PFSK-1 (cell line): ENCODE results near the gene IQCE.

Experiments used
- FOXP2 ChIP-seq: optimal IDR thresholded peaks from 2 replicates; pipeline ENCODE3; 2011; ENCODE audit warnings: borderline replicate concordance, control low read depth, inconsistent platforms; ENCODE audit not compliant: insufficient read depth; ENCODE audit errors: extremely low read length, extremely low read depth
- POLR2AphosphoS5 ChIP-seq: IDR thresholded peaks from 2 replicates; pipeline ENCODE4 v1.6.1; 2012; ENCODE audit warnings: low read depth, mild to moderate bottlenecking, control low read depth, low read length, moderate library complexity
- SIN3A ChIP-seq: IDR thresholded peaks from 2 replicates; pipeline ENCODE4 v1.6.1; 2012; ENCODE audit warnings: mild to moderate bottlenecking, low read length, moderate library complexity, borderline replicate concordance; ENCODE audit not compliant: insufficient read depth
- TAF1 ChIP-seq: IDR thresholded peaks from 2 replicates; pipeline ENCODE4 v1.6.1; 2012; ENCODE audit warnings: low read length, control low read depth, borderline replicate concordance; ENCODE audit not compliant: insufficient read depth
- TF ChIP-seq, protein P1 (sequence below), 2 experiments: IDR thresholded peaks; 2 replicates each; pipeline versions ENCODE4 v1.6.1 to v1.8.0; 2011 to 2012; ENCODE audit warnings: low read depth in 2 of 2, low read length in 2 of 2, control low read depth in 1 of 2, inconsistent platforms in 1 of 2, mild to moderate bottlenecking in 1 of 2, moderate library complexity in 1 of 2; ENCODE audit not compliant: insufficient read depth in 1 of 2

DNA sequence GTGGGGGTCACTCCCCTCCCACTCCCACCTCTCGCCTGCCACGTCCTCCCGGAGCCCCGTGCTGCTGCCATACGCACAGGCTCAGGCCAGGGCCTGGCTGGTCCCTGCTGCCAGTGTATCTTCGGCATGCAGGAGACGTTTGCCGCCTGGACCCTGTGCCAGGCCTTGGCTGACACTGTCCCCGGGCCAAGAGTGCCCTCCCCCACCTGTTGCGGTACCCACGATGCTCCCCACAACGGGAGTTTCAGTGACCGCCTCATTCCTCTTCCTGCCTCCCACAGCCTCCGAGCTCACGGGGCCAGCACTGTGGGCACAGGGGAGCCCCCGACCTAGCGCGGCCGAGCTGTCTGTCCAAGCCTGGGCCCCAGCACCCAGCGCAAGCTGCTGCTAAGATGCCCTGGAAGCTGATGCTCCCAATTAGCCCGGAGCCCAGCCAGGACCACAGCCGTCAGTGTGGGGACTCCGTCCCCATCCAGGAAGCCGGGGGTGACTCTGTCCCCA is 80.5 kb downstream of the IQCE start:
- TF ChIP-seq, protein P1, sequence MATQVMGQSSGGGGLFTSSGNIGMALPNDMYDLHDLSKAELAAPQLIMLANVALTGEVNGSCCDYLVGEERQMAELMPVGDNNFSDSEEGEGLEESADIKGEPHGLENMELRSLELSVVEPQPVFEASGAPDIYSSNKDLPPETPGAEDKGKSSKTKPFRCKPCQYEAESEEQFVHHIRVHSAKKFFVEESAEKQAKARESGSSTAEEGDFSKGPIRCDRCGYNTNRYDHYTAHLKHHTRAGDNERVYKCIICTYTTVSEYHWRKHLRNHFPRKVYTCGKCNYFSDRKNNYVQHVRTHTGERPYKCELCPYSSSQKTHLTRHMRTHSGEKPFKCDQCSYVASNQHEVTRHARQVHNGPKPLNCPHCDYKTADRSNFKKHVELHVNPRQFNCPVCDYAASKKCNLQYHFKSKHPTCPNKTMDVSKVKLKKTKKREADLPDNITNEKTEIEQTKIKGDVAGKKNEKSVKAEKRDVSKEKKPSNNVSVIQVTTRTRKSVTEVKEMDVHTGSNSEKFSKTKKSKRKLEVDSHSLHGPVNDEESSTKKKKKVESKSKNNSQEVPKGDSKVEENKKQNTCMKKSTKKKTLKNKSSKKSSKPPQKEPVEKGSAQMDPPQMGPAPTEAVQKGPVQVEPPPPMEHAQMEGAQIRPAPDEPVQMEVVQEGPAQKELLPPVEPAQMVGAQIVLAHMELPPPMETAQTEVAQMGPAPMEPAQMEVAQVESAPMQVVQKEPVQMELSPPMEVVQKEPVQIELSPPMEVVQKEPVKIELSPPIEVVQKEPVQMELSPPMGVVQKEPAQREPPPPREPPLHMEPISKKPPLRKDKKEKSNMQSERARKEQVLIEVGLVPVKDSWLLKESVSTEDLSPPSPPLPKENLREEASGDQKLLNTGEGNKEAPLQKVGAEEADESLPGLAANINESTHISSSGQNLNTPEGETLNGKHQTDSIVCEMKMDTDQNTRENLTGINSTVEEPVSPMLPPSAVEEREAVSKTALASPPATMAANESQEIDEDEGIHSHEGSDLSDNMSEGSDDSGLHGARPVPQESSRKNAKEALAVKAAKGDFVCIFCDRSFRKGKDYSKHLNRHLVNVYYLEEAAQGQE (IDR thresholded peaks at IDR 0.05; ENCODE audit: insufficient read depth in 1 of 2, low read depth in 2 of 2, low read length in 2 of 2), result no peak
- TF ChIP-seq POLR2AphosphoS5 (no peak), FOXP2 (no peak), TAF1 (no peak), SIN3A (no peak)
